Measurements from ENCODE around the gene MCM3. TPM values are rescaled to one million over a fixed set of nuclear protein-coding genes. Genes with fewer than 3 reads are reported as not detected.

The MCM3 gene
- total RNA-seq, 1 donor from 2014 or later, result 118 TPM

DNA sequence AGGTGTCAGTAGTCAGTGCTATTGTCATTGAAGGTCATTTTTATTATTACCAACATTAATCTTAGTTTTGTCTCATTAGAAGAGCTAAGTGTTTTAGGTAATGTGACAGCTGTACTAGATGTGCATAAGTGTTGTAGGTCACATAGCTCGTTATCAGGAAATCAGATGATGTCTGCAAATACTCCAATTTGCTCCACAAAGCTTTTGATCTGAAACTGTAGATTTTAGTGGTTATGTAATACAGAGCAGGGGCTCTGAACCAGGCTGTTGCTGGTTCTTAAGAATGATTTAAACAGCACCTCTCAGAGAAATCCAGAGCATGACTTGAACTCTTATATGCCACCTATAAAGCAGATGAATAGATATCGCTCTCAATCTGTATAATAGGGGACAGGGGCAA is 42.7 kb downstream of the MCM3 start:
- no peak overlapping the region for H3K27ac Mint-ChIP-seq
- no peaks in the 10 kb centered on the region for H3K4me1 Mint-ChIP-seq (ENCODE audit: low read depth)
- H3K27me3 Mint-ChIP-seq, result no peaks in the 10 kb centered on the region
- DNase-seq (ENCODE audit: low spot score, unreplicated experiment), result no peak
- no peaks in the 10 kb centered on the region for H3K9me3 Mint-ChIP-seq (ENCODE audit: low read depth)
- TF ChIP-seq, protein P1, sequence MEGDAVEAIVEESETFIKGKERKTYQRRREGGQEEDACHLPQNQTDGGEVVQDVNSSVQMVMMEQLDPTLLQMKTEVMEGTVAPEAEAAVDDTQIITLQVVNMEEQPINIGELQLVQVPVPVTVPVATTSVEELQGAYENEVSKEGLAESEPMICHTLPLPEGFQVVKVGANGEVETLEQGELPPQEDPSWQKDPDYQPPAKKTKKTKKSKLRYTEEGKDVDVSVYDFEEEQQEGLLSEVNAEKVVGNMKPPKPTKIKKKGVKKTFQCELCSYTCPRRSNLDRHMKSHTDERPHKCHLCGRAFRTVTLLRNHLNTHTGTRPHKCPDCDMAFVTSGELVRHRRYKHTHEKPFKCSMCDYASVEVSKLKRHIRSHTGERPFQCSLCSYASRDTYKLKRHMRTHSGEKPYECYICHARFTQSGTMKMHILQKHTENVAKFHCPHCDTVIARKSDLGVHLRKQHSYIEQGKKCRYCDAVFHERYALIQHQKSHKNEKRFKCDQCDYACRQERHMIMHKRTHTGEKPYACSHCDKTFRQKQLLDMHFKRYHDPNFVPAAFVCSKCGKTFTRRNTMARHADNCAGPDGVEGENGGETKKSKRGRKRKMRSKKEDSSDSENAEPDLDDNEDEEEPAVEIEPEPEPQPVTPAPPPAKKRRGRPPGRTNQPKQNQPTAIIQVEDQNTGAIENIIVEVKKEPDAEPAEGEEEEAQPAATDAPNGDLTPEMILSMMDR (IDR thresholded peaks at IDR 0.05; ENCODE audit: unreplicated experiment), result no peak
- H3K4me3 Mint-ChIP-seq (ENCODE audit: low read depth), result no peak overlapping the region
- no peaks in the 10 kb centered on the region for H3K36me3 Mint-ChIP-seq (ENCODE audit: insufficient read depth)

DNA sequence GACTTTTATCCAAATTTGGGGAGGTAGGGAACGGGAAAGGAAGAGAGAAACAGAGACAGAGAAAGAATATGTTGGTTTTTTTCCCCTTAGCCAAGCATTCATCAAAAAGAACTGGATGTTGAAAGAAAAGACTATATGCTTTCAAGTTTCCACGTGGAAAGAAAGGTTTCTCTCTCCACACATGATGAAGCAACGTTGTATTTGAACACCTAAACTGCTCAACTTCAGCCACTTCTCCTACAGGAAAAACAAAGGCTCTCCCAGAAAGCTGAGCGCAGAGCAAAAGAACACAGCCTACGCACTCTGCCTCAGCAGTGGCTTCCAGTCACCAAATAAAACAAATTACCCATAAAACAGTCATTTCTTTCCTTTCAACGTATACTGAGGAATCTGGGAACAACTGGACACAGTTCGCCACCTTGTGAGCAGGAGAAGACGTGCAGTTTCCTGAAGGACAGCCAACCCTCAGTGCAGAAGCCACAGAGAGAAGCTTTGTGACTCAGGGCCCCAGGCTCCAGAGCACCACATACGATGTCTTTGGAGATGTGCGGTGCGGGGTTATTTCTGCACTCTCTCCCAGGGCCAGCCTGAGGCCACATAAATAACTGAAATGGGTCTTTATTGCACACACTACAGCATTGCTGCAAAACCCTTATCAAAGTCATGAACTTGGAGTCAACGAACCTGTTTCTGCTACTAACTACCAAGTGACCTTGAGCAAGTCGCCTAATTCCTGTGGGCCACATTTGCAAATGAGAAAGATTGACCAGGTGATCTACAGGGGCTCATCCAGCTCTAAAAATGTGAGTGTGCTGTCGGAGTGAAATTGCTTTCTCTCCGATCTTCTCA is 50.3 kb downstream of the MCM3 start:
- no peak overlapping the region for H3K27ac Mint-ChIP-seq
- H3K36me3 Mint-ChIP-seq (ENCODE audit: insufficient read depth), result no peaks in the 10 kb centered on the region
- TF ChIP-seq, protein P1 (IDR thresholded peaks at IDR 0.05; ENCODE audit: unreplicated experiment), result peak; percentile 70
- H3K4me3 Mint-ChIP-seq (ENCODE audit: low read depth), result no peak overlapping the region
- H3K27me3 Mint-ChIP-seq, result peaks cover 10% of the 10 kb centered on the region
- DNase-seq (ENCODE audit: low spot score, unreplicated experiment), result peak; percentile 20
- H3K9me3 Mint-ChIP-seq (ENCODE audit: low read depth), result no peaks in the 10 kb centered on the region
- peaks cover 7% of the 10 kb centered on the region for H3K4me1 Mint-ChIP-seq (ENCODE audit: low read depth)

DNA sequence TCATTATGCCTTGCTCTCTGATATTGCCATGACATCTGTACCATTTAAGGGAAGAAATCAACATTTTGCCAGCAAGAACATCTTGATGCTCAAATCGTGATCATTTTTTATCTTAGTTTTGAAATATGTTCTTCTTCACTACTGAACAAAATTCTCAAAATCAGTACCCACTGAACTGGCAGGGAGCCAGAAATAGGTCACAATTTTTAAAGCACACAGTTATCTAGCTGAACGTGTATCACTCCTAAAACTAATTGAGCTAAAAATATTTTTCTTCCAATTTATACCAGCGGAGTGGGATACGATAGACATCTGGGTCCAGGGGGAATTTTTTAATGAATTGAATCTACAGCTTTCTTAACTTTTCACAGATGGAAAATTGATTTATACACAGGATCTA is 51.5 kb downstream of the MCM3 start:
- TF ChIP-seq, protein P1 (IDR thresholded peaks at IDR 0.05; ENCODE audit: unreplicated experiment), result no peak
- Mint-ChIP-seq H3K27me3 (peaks cover 10% of the 10 kb centered on the region), H3K27ac (no peak overlapping the region), H3K4me3 (ENCODE audit: low read depth) (no peak overlapping the region), H3K36me3 (ENCODE audit: insufficient read depth) (no peaks in the 10 kb centered on the region), H3K9me3 (ENCODE audit: low read depth) (no peaks in the 10 kb centered on the region), H3K4me1 (ENCODE audit: low read depth) (peaks cover 7% of the 10 kb centered on the region)
- DNase-seq (ENCODE audit: low spot score, unreplicated experiment), result no peak

DNA sequence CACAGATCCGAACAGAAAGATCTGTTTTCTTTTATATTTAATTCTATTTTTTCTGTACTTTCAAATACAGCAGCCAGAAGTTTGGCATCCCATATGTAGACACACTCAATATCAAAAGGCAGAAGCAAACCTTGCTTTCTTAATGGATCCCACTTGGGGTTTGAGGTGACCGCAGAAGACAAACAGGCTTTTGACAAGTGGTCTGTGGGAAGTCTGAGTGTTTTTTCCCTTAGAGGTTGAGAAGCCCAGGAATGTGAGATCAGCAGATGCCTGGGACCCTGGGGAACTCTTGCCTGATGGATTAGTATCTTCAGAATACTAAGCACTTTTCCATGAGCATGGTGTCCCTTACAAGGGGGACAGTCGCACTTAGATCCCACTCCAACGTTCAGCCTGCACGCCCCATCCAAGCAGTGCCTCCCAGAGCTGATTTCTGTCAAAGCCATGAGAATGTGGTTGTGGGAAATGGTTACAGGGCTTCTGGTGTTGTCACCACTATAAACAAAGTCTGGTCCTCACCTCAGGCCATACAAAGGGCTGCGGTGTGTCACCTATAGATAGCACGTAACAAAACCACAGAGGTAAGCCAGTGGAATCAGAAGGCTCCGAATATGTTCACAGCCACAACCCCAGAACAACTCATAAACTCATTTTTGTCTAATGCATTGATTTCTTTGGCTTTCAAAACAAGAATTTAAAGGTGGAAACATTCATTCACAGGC is 53.0 kb downstream of the MCM3 start:
- TF ChIP-seq, protein P1 (IDR thresholded peaks at IDR 0.05; ENCODE audit: unreplicated experiment), result no peak
- peaks cover 10% of the 10 kb centered on the region for H3K27me3 Mint-ChIP-seq
- H3K4me3 Mint-ChIP-seq (ENCODE audit: low read depth), result no peak overlapping the region
- H3K27ac Mint-ChIP-seq, result no peak overlapping the region
- DNase-seq (ENCODE audit: low spot score, unreplicated experiment), result no peak
- H3K4me1 Mint-ChIP-seq (ENCODE audit: low read depth), result peaks cover 7% of the 10 kb centered on the region
- no peaks in the 10 kb centered on the region for H3K9me3 Mint-ChIP-seq (ENCODE audit: low read depth)
- H3K36me3 Mint-ChIP-seq (ENCODE audit: insufficient read depth), result no peaks in the 10 kb centered on the region

DNA sequence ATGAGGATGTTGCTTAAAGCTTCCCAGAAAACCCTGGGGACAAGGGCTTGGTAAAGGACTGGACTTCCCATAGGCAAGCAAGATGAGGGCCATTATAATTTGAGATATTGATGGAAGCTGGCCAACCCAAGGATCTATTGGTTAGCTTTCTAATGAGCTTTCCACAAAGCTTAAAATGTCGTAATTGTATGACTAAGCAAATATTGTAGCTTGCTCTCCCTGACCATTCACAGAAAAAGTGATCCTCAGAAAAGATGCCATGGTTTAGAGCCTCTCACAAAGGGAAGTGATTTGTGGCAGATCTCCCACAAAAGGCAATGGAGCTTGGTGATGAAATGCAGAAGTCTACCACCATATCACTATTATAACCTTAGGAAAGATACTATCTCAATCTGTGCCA is 53.9 kb downstream of the MCM3 start:
- Mint-ChIP-seq H3K4me3 (ENCODE audit: low read depth) (no peak overlapping the region), H3K4me1 (ENCODE audit: low read depth) (peaks cover 7% of the 10 kb centered on the region), H3K9me3 (ENCODE audit: low read depth) (no peaks in the 10 kb centered on the region), H3K27me3 (peaks cover 6% of the 10 kb centered on the region), H3K27ac (no peak overlapping the region), H3K36me3 (ENCODE audit: insufficient read depth) (no peaks in the 10 kb centered on the region)
- TF ChIP-seq, protein P1 (IDR thresholded peaks at IDR 0.05; ENCODE audit: unreplicated experiment), result no peak
- no peak for DNase-seq (ENCODE audit: low spot score, unreplicated experiment)

All from progenitor cell of endocrine pancreas (in vitro differentiated cells).